Mammary epithelial cell (primary cell): ENCODE results near the gene SOCS1.

Experiments used
- EZH2 ChIP-seq: IDR thresholded peaks from 2 replicates; pipeline ENCODE4 v1.6.1; 2012; ENCODE audit warnings: low read length, inconsistent platforms, borderline replicate concordance
- TF ChIP-seq, protein P1 (sequence below), 2 donors: IDR thresholded peaks in 1 of 2; conservative IDR thresholded peaks in 1 of 2; 2 replicates each; pipeline ENCODE4 v1.5.1; 2011 to 2012; ENCODE audit warnings: inconsistent platforms in 2 of 2, low read length in 2 of 2, mild to moderate bottlenecking in 2 of 2, control low read depth in 1 of 2, low read depth in 1 of 2; ENCODE audit not compliant: insufficient read depth in 1 of 2; ENCODE audit errors: extremely low read depth in 1 of 2

GRCh38 chr16:11289202-11289601 lies 33.2 kb upstream of the SOCS1 start:
- TF ChIP-seq, protein P1, sequence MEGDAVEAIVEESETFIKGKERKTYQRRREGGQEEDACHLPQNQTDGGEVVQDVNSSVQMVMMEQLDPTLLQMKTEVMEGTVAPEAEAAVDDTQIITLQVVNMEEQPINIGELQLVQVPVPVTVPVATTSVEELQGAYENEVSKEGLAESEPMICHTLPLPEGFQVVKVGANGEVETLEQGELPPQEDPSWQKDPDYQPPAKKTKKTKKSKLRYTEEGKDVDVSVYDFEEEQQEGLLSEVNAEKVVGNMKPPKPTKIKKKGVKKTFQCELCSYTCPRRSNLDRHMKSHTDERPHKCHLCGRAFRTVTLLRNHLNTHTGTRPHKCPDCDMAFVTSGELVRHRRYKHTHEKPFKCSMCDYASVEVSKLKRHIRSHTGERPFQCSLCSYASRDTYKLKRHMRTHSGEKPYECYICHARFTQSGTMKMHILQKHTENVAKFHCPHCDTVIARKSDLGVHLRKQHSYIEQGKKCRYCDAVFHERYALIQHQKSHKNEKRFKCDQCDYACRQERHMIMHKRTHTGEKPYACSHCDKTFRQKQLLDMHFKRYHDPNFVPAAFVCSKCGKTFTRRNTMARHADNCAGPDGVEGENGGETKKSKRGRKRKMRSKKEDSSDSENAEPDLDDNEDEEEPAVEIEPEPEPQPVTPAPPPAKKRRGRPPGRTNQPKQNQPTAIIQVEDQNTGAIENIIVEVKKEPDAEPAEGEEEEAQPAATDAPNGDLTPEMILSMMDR (conservative IDR thresholded peaks at IDR 0.05 in 1 of 2, IDR thresholded peaks at IDR 0.05 in 1 of 2; ENCODE audit: extremely low read depth in 1 of 2, insufficient read depth in 1 of 2, low read depth in 1 of 2, low read length in 2 of 2): no peak
- TF ChIP-seq EZH2: no peak
